Neural progenitor cell (in vitro differentiated cells): Measurements from ENCODE around the gene CFAP58.

ENCODE experiments used
- EZH2 ChIP-seq: fragments of 200-600 bp; sonication (generic); IDR thresholded peaks from 2 replicates; pipeline ENCODE4 v1.6.1; 2017; ENCODE audit warnings: antibody characterized with exemption, mild to moderate bottlenecking, moderate library complexity
- TF ChIP-seq, protein P1 (sequence below): fragments of 200-600 bp; sonication (generic); IDR thresholded peaks from 2 replicates; pipeline ENCODE4 v1.5.1; 2017; ENCODE audit warnings: antibody characterized with exemption, mild to moderate bottlenecking

DNA sequence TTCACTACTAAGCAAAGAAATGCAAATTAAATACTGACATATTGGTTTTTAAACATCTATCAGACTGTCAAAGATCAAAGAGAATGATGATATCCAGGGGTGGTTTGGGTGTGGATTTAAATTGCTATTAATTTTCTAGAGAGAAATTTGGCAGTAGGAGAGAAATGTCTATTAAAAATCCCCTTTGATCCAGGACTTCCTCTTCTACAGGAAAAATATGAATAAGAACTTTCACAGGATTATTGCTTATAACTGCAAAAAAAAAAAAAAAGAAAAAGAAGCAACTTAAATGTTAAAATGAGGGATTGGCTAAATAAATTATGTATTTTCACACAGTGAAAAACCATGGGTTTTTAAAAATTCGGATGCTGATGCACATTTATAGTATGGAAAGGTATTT is 21.0 kb downstream of the CFAP58 start:
- TF ChIP-seq, protein P1, sequence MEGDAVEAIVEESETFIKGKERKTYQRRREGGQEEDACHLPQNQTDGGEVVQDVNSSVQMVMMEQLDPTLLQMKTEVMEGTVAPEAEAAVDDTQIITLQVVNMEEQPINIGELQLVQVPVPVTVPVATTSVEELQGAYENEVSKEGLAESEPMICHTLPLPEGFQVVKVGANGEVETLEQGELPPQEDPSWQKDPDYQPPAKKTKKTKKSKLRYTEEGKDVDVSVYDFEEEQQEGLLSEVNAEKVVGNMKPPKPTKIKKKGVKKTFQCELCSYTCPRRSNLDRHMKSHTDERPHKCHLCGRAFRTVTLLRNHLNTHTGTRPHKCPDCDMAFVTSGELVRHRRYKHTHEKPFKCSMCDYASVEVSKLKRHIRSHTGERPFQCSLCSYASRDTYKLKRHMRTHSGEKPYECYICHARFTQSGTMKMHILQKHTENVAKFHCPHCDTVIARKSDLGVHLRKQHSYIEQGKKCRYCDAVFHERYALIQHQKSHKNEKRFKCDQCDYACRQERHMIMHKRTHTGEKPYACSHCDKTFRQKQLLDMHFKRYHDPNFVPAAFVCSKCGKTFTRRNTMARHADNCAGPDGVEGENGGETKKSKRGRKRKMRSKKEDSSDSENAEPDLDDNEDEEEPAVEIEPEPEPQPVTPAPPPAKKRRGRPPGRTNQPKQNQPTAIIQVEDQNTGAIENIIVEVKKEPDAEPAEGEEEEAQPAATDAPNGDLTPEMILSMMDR: no peak
- TF ChIP-seq EZH2: no peak
